HK-2 (cell line): ENCODE measurements around the gene AP1S1.
"Not testable (repeated sequence)": the region's sequence is repeated elsewhere in the genome, so short reads cannot be mapped to it uniquely, and the experiment has no call there.

Source experiments
- DNase-seq: peaks from one replicate; pipeline ENCODE4 v3.0.0-alpha.2; 2018; ENCODE audit not compliant: unreplicated experiment

Gene AP1S1

GRCh38 chr7:101200862-101201599 is 46.8 kb downstream of the AP1S1 start, which contains the start of gene MOGAT3:
Gene MOGAT3 (minus strand): TSS chr7:101201036. CDS start chr7:101200854, 182 bp downstream.
- DNase-seq, result no peak

DNA sequence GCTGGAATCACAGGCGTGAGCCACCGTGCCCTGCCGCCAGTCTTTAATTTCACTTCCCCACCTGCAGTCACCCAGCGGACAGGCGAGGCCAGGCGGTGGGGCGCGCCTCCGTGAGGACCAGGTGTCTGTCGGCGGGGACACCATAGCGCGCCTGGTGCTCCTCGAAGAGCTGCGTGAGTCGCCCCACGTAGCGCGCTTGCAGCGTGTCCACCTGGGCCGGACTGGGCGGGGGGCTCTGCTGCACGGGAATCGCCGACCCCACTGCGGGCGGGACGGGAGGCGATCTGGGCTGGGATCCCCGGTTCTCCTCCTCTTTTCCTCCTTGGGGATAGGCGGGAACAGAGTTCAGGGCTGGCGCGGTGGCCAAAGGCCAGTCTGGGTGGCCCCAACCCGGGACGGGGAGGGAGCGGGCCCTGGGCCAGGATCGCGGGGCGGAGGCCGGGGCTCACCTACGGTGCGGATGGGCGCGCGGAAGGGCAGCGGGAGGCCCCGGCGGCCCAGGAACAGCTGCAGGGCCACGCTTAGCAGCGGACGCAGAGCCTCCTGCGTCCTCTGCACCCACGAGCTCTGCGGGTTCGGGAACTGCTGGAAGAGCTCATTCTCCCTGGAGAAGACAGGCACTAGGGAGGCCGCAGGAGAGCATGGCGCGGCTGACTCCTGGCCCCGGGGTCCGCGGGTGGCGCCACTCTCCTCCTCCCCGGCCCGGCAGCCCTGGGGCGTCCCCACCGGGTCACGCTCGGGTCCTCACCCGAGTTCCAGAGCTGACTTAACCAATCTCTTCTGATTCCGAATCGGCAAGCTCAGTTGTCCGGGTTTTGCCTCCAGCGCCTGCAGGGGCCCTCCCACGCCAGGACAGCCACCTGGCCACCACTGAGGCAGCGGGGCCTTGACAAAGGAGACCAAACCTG is 47.7 kb downstream of the AP1S1 start:
- DNase-seq, result no peak

DNA sequence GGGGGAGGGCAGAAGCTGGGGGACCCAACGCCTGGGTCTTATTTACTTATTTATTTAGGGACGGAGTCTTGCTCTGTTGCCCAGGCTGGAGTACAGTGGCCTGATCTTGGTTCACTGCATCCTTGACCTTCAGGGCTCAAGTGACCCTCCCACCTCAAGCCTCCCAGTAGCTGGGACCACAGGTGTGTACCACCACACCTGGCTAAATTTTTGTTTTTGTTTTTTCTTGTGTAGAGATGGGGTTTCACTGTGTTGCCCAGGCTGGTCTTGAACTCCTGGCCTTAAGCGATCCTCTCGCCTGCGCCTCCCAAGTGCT is 48.3 kb downstream of the AP1S1 start:
- DNase-seq, result no peak

DNA sequence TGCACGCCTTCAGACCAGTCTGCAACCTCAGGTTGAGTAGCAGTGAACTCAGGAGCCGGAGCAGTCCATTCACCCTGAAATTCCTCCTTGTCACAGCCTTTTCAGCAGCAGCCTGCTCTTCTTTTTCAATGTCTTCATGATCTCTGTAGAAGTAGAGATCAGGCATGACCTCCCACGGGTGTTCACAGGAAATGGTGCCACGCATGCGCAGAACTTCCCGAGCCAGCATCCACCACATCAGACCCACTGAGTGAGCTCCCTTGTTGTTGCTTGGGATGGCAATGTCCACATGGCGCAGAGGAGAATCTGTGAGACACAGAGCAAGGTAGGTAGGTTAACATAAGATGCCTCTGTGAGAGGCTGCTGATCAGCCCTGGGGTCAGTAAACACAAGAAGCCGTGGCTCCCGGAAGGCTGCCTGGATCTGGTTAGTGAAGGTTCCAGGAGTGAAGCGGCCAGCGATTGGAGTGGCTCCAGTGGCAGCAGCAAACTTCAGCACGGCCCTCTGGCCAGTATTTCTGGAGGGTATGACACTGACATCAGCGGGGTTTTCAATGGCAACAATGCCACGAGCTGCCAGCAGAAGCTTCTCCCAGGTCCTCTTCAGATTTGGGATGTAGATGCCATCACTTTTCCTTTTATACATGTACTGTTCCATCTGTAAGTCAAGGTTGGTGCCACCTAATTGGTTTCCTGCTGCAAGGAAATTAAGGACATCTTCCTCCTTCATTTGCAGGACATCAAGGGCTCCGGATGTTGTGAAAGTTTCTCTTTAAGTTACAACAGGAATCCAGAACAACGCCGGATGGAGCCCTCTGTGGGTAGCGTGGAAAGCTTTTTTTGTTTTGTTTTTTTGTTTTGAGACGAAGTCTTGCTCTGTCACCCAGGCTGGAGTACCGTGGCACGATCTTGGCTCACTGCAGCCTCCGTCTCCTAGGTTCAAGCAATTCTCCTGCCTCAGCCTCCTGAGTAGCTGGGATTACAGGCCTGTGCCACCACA is 49.8 kb downstream of the AP1S1 start:
- not testable (repeated sequence) for DNase-seq

DNA sequence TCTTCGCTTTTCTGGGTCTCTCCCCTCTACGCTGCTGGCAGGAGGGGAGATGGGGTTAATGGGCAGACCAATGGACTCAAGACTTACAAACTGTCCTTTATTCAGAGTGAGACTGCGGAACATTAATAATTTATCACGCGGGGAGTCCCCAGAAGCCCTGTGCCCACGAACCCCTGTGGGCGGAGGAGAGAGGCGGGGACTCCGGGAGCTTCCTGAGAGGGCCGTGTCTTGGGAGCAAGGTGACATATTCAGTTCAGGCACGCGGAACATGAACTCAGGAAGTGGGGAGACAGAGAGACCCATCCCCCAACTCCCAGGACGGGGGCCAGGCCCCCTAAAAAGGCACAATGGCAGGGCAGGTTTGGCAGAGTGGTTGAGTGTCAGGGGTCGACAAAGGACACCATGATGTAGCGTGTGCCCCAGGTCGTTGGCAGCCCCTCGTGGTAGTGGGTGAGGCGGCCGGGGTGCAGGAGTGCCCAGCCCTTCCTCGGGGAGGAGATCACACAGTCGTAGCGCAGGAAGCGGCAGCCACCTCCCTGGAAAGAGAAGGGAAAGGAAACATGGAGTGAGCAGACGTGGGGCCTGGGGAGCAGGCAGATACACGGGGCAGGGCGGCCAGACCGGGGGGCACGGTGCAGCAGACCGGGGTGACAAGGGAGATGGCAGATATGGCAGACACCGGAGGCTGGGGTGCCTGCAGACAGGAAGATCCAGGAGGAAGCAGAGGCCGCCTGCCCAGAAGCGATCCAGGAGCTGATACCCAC is 51.8 kb downstream of the AP1S1 start:
- DNase-seq, result no peak

DNA sequence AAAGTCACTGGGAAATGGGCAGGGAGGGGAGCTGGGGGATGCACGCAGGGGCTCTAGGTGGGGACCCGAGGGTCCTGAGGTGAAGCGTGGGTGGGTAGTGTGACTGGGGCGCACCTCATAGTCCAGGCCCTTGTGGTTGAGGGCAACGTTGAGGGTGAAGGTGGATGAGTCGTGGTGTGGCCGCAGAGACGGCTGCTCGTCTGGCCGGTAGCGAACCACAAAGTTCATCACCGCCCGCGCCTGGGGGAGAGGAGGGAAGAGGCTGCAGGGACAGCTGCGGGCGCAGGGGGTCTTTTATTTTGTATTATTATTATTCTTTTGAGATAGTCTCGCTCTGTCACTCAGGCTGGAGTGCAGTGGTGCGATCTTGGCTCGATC is 52.4 kb downstream of the AP1S1 start:
- peak; percentile 31 for DNase-seq

GRCh38 chr7:101207459-101207858 is 53.2 kb downstream of the AP1S1 start:
- no peak for DNase-seq

DNA sequence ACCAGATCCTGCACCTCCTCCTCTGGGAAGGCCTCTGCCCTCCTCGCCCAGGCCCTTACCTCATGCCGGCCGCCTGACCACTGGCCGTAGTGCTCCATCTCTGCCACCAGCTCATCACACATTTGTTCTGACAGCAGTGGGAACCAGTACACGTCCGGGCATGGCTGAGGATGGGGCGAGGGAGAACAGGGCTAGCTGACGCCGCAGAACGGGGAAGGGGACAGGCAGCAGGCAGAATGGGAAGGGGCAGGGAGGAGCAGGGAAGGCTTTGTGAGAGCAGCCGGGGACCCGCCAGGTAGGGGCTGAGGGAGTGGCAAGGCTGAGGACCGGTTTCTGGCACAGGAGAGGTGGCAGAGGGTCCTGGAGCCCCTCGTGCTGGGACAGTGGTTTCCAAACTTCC is 54.5 kb downstream of the AP1S1 start:
- no peak for DNase-seq

- no peak for DNase-seq
Observed at GRCh38 chr7:101210143-101210542, 55.9 kb downstream of the AP1S1 start.
